Stimulated activated memory B cell treated with anti-CD40 and anti-IgM and Interleukin-4, amounts not matched to agents 10 μg/mL and 1 μg/mL and 100 μg/mL, for 72 hours (primary cell): ENCODE results near the gene TBATA.

Experiments used
- ATAC-seq: fragments of 150-1000 bp; cut with Tn5 transposase; 2 replicates; pipeline ENCODE4 v1.10.0; 2021
- H3K27ac Mint-ChIP-seq: one replicate; pipeline ENCODE4 v1.8.0; 2022; ENCODE audit warnings: mild to moderate bottlenecking, mixed read lengths
- H3K27me3 Mint-ChIP-seq: one replicate; pipeline ENCODE4 v1.8.0; 2022; ENCODE audit warnings: mixed read lengths
- H3K36me3 Mint-ChIP-seq: one replicate; pipeline ENCODE4 v1.8.0; 2022; ENCODE audit warnings: mixed read lengths
- H3K4me1 Mint-ChIP-seq: one replicate; pipeline ENCODE4 v1.8.0; 2022; ENCODE audit warnings: mixed read lengths
- H3K4me3 Mint-ChIP-seq: one replicate; pipeline ENCODE4 v1.8.0; 2022; ENCODE audit warnings: mild to moderate bottlenecking, moderate library complexity, mixed read lengths
- H3K9me3 Mint-ChIP-seq: one replicate; pipeline ENCODE4 v1.8.0; 2022; ENCODE audit warnings: mixed read lengths

TBATA gene

GRCh38 chr10:70815504-70816219 lies 30.5 kb upstream of the TBATA start, which contains the start of gene SGPL1:
SGPL1 (plus strand) TSS chr10:70815948; CDS start chr10:70816854, 906 bp downstream.
- Mint-ChIP-seq H3K36me3 (peaks cover 15% of the 10 kb centered on the region), H3K4me1 (peaks cover 53% of the 10 kb centered on the region), H3K4me3 (peak within 1 kb of the TSS; percentile 83), H3K27me3 (no peaks in the 10 kb centered on the region), H3K9me3 (no peaks in the 10 kb centered on the region), H3K27ac (peak within 1 kb of the TSS; percentile 87)
- peak; percentile 95 for ATAC-seq

- Mint-ChIP-seq H3K27me3 (no peaks in the 10 kb centered on the region), H3K36me3 (peaks cover 8% of the 10 kb centered on the region), H3K4me1 (peaks cover 46% of the 10 kb centered on the region), H3K9me3 (no peaks in the 10 kb centered on the region), H3K27ac (peak overlapping the region; percentile 87), H3K4me3 (no peak overlapping the region)
- no peak for ATAC-seq
Measured at GRCh38 chr10:70814126-70814525, 28.9 kb upstream of the TBATA start.

- Mint-ChIP-seq H3K27ac (no peak overlapping the region), H3K36me3 (peaks cover 4% of the 10 kb centered on the region), H3K4me1 (peaks cover 33% of the 10 kb centered on the region), H3K4me3 (no peak overlapping the region), H3K9me3 (no peaks in the 10 kb centered on the region), H3K27me3 (no peaks in the 10 kb centered on the region)
- ATAC-seq: no peak
Measured at GRCh38 chr10:70812814-70813213, 27.6 kb upstream of the TBATA start.

GRCh38 chr10:70811881-70812280 lies 26.7 kb upstream of the TBATA start:
- H3K27me3 Mint-ChIP-seq: peaks cover 8% of the 10 kb centered on the region
- H3K27ac Mint-ChIP-seq: no peak overlapping the region
- H3K36me3 Mint-ChIP-seq: no peaks in the 10 kb centered on the region
- no peak overlapping the region for H3K4me3 Mint-ChIP-seq
- no peak for ATAC-seq
- H3K9me3 Mint-ChIP-seq: no peaks in the 10 kb centered on the region
- H3K4me1 Mint-ChIP-seq: peaks cover 24% of the 10 kb centered on the region

- Mint-ChIP-seq H3K9me3 (no peaks in the 10 kb centered on the region), H3K4me1 (peaks cover 16% of the 10 kb centered on the region), H3K27me3 (peaks cover 17% of the 10 kb centered on the region), H3K36me3 (no peaks in the 10 kb centered on the region), H3K27ac (no peak overlapping the region), H3K4me3 (no peak overlapping the region)
- no peak for ATAC-seq
Measured at GRCh38 chr10:70810967-70811366, 25.8 kb upstream of the TBATA start.

- Mint-ChIP-seq H3K9me3 (no peaks in the 10 kb centered on the region), H3K27ac (no peak overlapping the region), H3K27me3 (peaks cover 26% of the 10 kb centered on the region), H3K4me1 (peaks cover 8% of the 10 kb centered on the region), H3K4me3 (no peak overlapping the region), H3K36me3 (no peaks in the 10 kb centered on the region)
- ATAC-seq: no peak
Measured at GRCh38 chr10:70809726-70810125, 24.5 kb upstream of the TBATA start.

- Mint-ChIP-seq H3K4me3 (no peak overlapping the region), H3K27ac (no peak overlapping the region), H3K36me3 (no peaks in the 10 kb centered on the region), H3K27me3 (peaks cover 32% of the 10 kb centered on the region), H3K4me1 (peaks cover 2% of the 10 kb centered on the region), H3K9me3 (no peaks in the 10 kb centered on the region)
- no peak for ATAC-seq
Measured at GRCh38 chr10:70809011-70809611, 23.9 kb upstream of the TBATA start.

- Mint-ChIP-seq H3K4me3 (no peak overlapping the region), H3K4me1 (no peaks in the 10 kb centered on the region), H3K36me3 (no peaks in the 10 kb centered on the region), H3K9me3 (no peaks in the 10 kb centered on the region), H3K27ac (no peak overlapping the region), H3K27me3 (peaks cover 46% of the 10 kb centered on the region)
- ATAC-seq: no peak
Measured at GRCh38 chr10:70807556-70807955, 22.4 kb upstream of the TBATA start.

- H3K4me3 Mint-ChIP-seq: no peak overlapping the region
- no peaks in the 10 kb centered on the region for H3K4me1 Mint-ChIP-seq
- H3K27ac Mint-ChIP-seq: no peak overlapping the region
- H3K36me3 Mint-ChIP-seq: no peaks in the 10 kb centered on the region
- no peaks in the 10 kb centered on the region for H3K9me3 Mint-ChIP-seq
- peaks cover 54% of the 10 kb centered on the region for H3K27me3 Mint-ChIP-seq
- ATAC-seq: no peak
Measured at GRCh38 chr10:70806841-70807240, 21.7 kb upstream of the TBATA start.

- no peaks in the 10 kb centered on the region for H3K4me1 Mint-ChIP-seq
- H3K9me3 Mint-ChIP-seq: no peaks in the 10 kb centered on the region
- ATAC-seq: no peak
- no peaks in the 10 kb centered on the region for H3K36me3 Mint-ChIP-seq
- H3K27ac Mint-ChIP-seq: no peak overlapping the region
- peaks cover 56% of the 10 kb centered on the region for H3K27me3 Mint-ChIP-seq
- no peak overlapping the region for H3K4me3 Mint-ChIP-seq
Measured at GRCh38 chr10:70805619-70806215, 20.5 kb upstream of the TBATA start.

GRCh38 chr10:70804421-70804808 lies 19.2 kb upstream of the TBATA start:
- Mint-ChIP-seq H3K4me1 (no peaks in the 10 kb centered on the region), H3K9me3 (no peaks in the 10 kb centered on the region), H3K36me3 (no peaks in the 10 kb centered on the region), H3K4me3 (no peak overlapping the region), H3K27ac (no peak overlapping the region), H3K27me3 (peaks cover 61% of the 10 kb centered on the region)
- ATAC-seq: no peak

- Mint-ChIP-seq H3K27me3 (peaks cover 66% of the 10 kb centered on the region), H3K36me3 (no peaks in the 10 kb centered on the region), H3K9me3 (no peaks in the 10 kb centered on the region), H3K4me3 (no peak overlapping the region), H3K27ac (no peak overlapping the region), H3K4me1 (no peaks in the 10 kb centered on the region)
- no peak for ATAC-seq
Measured at GRCh38 chr10:70803775-70804420, 18.7 kb upstream of the TBATA start.

- H3K27me3 Mint-ChIP-seq: peaks cover 79% of the 10 kb centered on the region
- no peaks in the 10 kb centered on the region for H3K36me3 Mint-ChIP-seq
- no peak overlapping the region for H3K4me3 Mint-ChIP-seq
- H3K9me3 Mint-ChIP-seq: no peaks in the 10 kb centered on the region
- no peak overlapping the region for H3K27ac Mint-ChIP-seq
- ATAC-seq: no peak
- no peaks in the 10 kb centered on the region for H3K4me1 Mint-ChIP-seq
Measured at GRCh38 chr10:70801854-70802253, 16.7 kb upstream of the TBATA start.

- no peaks in the 10 kb centered on the region for H3K4me1 Mint-ChIP-seq
- ATAC-seq: no peak
- peaks cover 3% of the 10 kb centered on the region for H3K9me3 Mint-ChIP-seq
- H3K27ac Mint-ChIP-seq: no peak overlapping the region
- no peaks in the 10 kb centered on the region for H3K36me3 Mint-ChIP-seq
- peaks cover 66% of the 10 kb centered on the region for H3K27me3 Mint-ChIP-seq
- no peak overlapping the region for H3K4me3 Mint-ChIP-seq
Measured at GRCh38 chr10:70799124-70799523, 13.9 kb upstream of the TBATA start.

GRCh38 chr10:70797840-70798239 lies 12.7 kb upstream of the TBATA start:
- H3K27me3 Mint-ChIP-seq: peaks cover 62% of the 10 kb centered on the region
- no peaks in the 10 kb centered on the region for H3K36me3 Mint-ChIP-seq
- H3K4me3 Mint-ChIP-seq: no peak overlapping the region
- H3K4me1 Mint-ChIP-seq: no peaks in the 10 kb centered on the region
- no peak for ATAC-seq
- peaks cover 3% of the 10 kb centered on the region for H3K9me3 Mint-ChIP-seq
- no peak overlapping the region for H3K27ac Mint-ChIP-seq
